ENCODE results near the gene COX8A.

GRCh38 chr11:64014356-64014755 is 39.9 kb downstream of the COX8A start:
- TF ChIP-seq CTCF (IDR thresholded peaks at IDR 0.05 in 8 of 11, conservative IDR thresholded peaks at IDR 0.05 in 3 of 11) (no peak), POLR2A (IDR thresholded peaks at IDR 0.05) (no peak), POLR2AphosphoS5 (IDR thresholded peaks at IDR 0.05) (no peak)
